Measurements from ENCODE around the gene CXorf58. TPM values are rescaled to one million over a fixed set of nuclear protein-coding genes. Genes with fewer than 3 reads are reported as not detected.

CXorf58 gene
- total and polyA plus RNA-seq, 2 donors (not counting 1 experiment from before 2014, with no cell fraction given), result 0.07 TPM; not detected in 1

GRCh38 chrX:23885803-23886202, 22.0 kb upstream of the CXorf58 start:
- TF ChIP-seq, protein P1, sequence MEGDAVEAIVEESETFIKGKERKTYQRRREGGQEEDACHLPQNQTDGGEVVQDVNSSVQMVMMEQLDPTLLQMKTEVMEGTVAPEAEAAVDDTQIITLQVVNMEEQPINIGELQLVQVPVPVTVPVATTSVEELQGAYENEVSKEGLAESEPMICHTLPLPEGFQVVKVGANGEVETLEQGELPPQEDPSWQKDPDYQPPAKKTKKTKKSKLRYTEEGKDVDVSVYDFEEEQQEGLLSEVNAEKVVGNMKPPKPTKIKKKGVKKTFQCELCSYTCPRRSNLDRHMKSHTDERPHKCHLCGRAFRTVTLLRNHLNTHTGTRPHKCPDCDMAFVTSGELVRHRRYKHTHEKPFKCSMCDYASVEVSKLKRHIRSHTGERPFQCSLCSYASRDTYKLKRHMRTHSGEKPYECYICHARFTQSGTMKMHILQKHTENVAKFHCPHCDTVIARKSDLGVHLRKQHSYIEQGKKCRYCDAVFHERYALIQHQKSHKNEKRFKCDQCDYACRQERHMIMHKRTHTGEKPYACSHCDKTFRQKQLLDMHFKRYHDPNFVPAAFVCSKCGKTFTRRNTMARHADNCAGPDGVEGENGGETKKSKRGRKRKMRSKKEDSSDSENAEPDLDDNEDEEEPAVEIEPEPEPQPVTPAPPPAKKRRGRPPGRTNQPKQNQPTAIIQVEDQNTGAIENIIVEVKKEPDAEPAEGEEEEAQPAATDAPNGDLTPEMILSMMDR (IDR thresholded peaks at IDR 0.05), result no peak
- TF ChIP-seq EZH2 (IDR thresholded peaks at IDR 0.05; ENCODE audit: borderline replicate concordance, insufficient read depth, low read depth, low read length, poor library complexity, severe bottlenecking), result no peak
- WGBS (ENCODE audit: insufficient coverage), result 100% methylated on average over 1 of the region's 3 CpGs
- no peaks in the 10 kb centered on the region for H3K27me3 Mint-ChIP-seq
- no peaks in the 10 kb centered on the region for H3K79me2 ChIP-seq (ENCODE audit: control insufficient read depth, insufficient read depth, low read length)
- H3K27ac ChIP-seq (ENCODE audit: low read length in 2 of 2), result no peak overlapping the region
- H3K36me3 ChIP-seq (replicated peaks in 1 of 2; ENCODE audit: control extremely low read depth in 1 of 2, control insufficient read depth in 1 of 2, extremely low read depth in 1 of 2, insufficient read depth in 2 of 2, low read length in 1 of 2), result no peaks in the 10 kb centered on the region
- H3K4me2 ChIP-seq (replicated peaks; ENCODE audit: low read depth, low read length, poor library complexity, severe bottlenecking), result no peak overlapping the region
- DNase-seq (no peak), ATAC-seq (ENCODE audit: low read depth) (no peak)
- H3K9ac ChIP-seq (ENCODE audit: low read length), result no peak overlapping the region
- H4K20me1 ChIP-seq (ENCODE audit: control insufficient read depth, insufficient read depth, low read length, poor library complexity, severe bottlenecking), result no peaks in the 10 kb centered on the region
- no peak overlapping the region for H3K27ac Mint-ChIP-seq
- H3K4me1 ChIP-seq (ENCODE audit: control insufficient read depth in 2 of 2, insufficient read depth in 2 of 2, low read length in 2 of 2), result no peaks in the 10 kb centered on the region
- H3K9me3 ChIP-seq (ENCODE audit: control extremely low read depth in 1 of 3, control insufficient read depth in 2 of 3, insufficient read depth in 1 of 3, low read length in 2 of 3), result no peaks in the 10 kb centered on the region
- no peaks in the 10 kb centered on the region for H3K4me1 Mint-ChIP-seq
- ChIA-PET POLR2A (no interaction called here), CTCF (no interaction called here)
- intact Hi-C loops (cut with micrococcal nuclease), result no loop called here
- no peak overlapping the region for H2AFZ ChIP-seq (ENCODE audit: insufficient read depth, low read depth, low read length, poor library complexity, severe bottlenecking)
- no peaks in the 10 kb centered on the region for H3K9me3 Mint-ChIP-seq (ENCODE audit: insufficient read depth)
- H3K4me3 ChIP-seq (ENCODE audit: control extremely low read depth in 1 of 5, extremely low read depth in 1 of 5, insufficient read depth in 1 of 5, low read depth in 2 of 5, low read length in 4 of 5), result no peak overlapping the region
- H3K4me3 Mint-ChIP-seq, result no peak overlapping the region
- no peaks in the 10 kb centered on the region for H3K27me3 ChIP-seq (replicated peaks in 1 of 4; ENCODE audit: control extremely low read depth in 1 of 4, control insufficient read depth in 3 of 4, insufficient read depth in 4 of 4, low read length in 3 of 4)

GRCh38 chrX:23887451-23887850, 20.4 kb upstream of the CXorf58 start:
- no peak for TF ChIP-seq EZH2 (IDR thresholded peaks at IDR 0.05; ENCODE audit: borderline replicate concordance, insufficient read depth, low read depth, low read length, poor library complexity, severe bottlenecking)
- TF ChIP-seq, protein P1 (IDR thresholded peaks at IDR 0.05), result no peak
- Histone ChIP-seq H3K27ac (ENCODE audit: low read length in 2 of 2) (no peak overlapping the region), H3K9me3 (ENCODE audit: control extremely low read depth in 1 of 3, control insufficient read depth in 2 of 3, insufficient read depth in 1 of 3, low read length in 2 of 3) (no peaks in the 10 kb centered on the region), H4K20me1 (ENCODE audit: control insufficient read depth, insufficient read depth, low read length, poor library complexity, severe bottlenecking) (no peaks in the 10 kb centered on the region), H3K9ac (ENCODE audit: low read length) (no peak overlapping the region), H3K79me2 (ENCODE audit: control insufficient read depth, insufficient read depth, low read length) (no peaks in the 10 kb centered on the region), H3K36me3 (replicated peaks in 1 of 2; ENCODE audit: control extremely low read depth in 1 of 2, control insufficient read depth in 1 of 2, extremely low read depth in 1 of 2, insufficient read depth in 2 of 2, low read length in 1 of 2) (no peaks in the 10 kb centered on the region), H2AFZ (ENCODE audit: insufficient read depth, low read depth, low read length, poor library complexity, severe bottlenecking) (no peak overlapping the region), H3K27me3 (replicated peaks in 1 of 4; ENCODE audit: control extremely low read depth in 1 of 4, control insufficient read depth in 3 of 4, insufficient read depth in 4 of 4, low read length in 3 of 4) (no peaks in the 10 kb centered on the region), H3K4me2 (replicated peaks; ENCODE audit: low read depth, low read length, poor library complexity, severe bottlenecking) (no peak overlapping the region), H3K4me3 (ENCODE audit: control extremely low read depth in 1 of 5, extremely low read depth in 1 of 5, insufficient read depth in 1 of 5, low read depth in 2 of 5, low read length in 4 of 5) (no peak overlapping the region), H3K4me1 (ENCODE audit: control insufficient read depth in 2 of 2, insufficient read depth in 2 of 2, low read length in 2 of 2) (no peaks in the 10 kb centered on the region)
- ChIA-PET POLR2A (no interaction called here), CTCF (interaction anchor here (1.9 kb wide), 1 partner anchor 14 kb away, joined by 10 read pairs; no protein-coding TSS in a partner anchor)
- no CpG with 5 or more reads among the region's 6 CpGs for WGBS (ENCODE audit: insufficient coverage)
- no peaks in the 10 kb centered on the region for H3K4me1 Mint-ChIP-seq
- H3K4me3 Mint-ChIP-seq, result no peak overlapping the region
- ATAC-seq (ENCODE audit: low read depth), result no peak
- H3K27ac Mint-ChIP-seq, result no peak overlapping the region
- no peak for DNase-seq
- intact Hi-C loops (cut with micrococcal nuclease), result no loop called here
- no peaks in the 10 kb centered on the region for H3K9me3 Mint-ChIP-seq (ENCODE audit: insufficient read depth)
- no peaks in the 10 kb centered on the region for H3K27me3 Mint-ChIP-seq
